ENCODE results near the gene PARVG.

GRCh38 chr22:44207173-44207980, 26.7 kb downstream of the PARVG start:
- TF ChIP-seq CTCF (IDR thresholded peaks at IDR 0.05): no peak
- TF ChIP-seq POLR2A (IDR thresholded peaks at IDR 0.05): no peak
